Heart left ventricle (tissue), 13 donors: Measurements from ENCODE around the gene CMPK2.

Source experiments
- CTCF ChIP-seq, 12 donors: fragments of 200-600 bp; sonication (generic) in 4 of 12; IDR thresholded peaks; one replicate each; pipeline versions ENCODE4 v1.5.0 to v1.8.0; 2018 to 2022; ENCODE audit warnings: antibody characterized with exemption in 12 of 12, mild to moderate bottlenecking in 5 of 12
- POLR2A ChIP-seq, 2 donors: fragments of 450-650 bp; IDR thresholded peaks; one replicate each; pipeline ENCODE4 v1.6.1; 2017; ENCODE audit warnings: antibody characterized with exemption in 2 of 2, mild to moderate bottlenecking in 2 of 2, moderate library complexity in 2 of 2
- donor health status: ischemic (EF 13 %, LVEDD 7.1; RV severe dilation, severe dysfunction).
- donor health status: DM: no; HTN: yes; CAD: no.
- donor health status: DM: no; HTN: no; CAD: no.
- donor health status: ischemic (EF 25% LVEDD 6.9; RV normal size, moderate dysfunction).
- donor health status: ischemic (EF 25% LVEDD 5.7; RV mildly dilated, moderate dysfunction).
- donor health status: ischemic (EF 35%, LVEDD 5.7; RV mildly dilated, moderate dysfunction).
- donor health status: nonischemic (EF 11% LVEDD 7.7; RV severe dilation, severe dysfunction).
- donor health status: DM: yes; HTN: yes; CAD: no.
- donor health status: PGD.
- donor health status: ischemic (EF 29% LVEDD 5.4; RV normal size, mild dysfunction).
- donor health status: nonischemic (EF 23%, LVEDD 6.1; RV moderate dilation, normal function).

GRCh38 chr2:6852195-6852594, 13.5 kb downstream of the CMPK2 start:
- TF ChIP-seq POLR2A (IDR thresholded peaks at IDR 0.05) (no peak), CTCF (IDR thresholded peaks at IDR 0.05) (no peak)
